H1 (cell line): ENCODE data around the gene ARMH4.

Source experiments
- BCL11A ChIP-seq, 2 experiments: IDR thresholded peaks; one replicate each; pipeline ENCODE4 v1.6.1; 2011; ENCODE audit warnings: low read depth in 2 of 2, low read length in 2 of 2, mild to moderate bottlenecking in 2 of 2
- CBX8 ChIP-seq: fragments of 300-800, 300-1000 bp; sonication (generic); IDR thresholded peaks from 2 replicates; pipeline ENCODE4 v1.7.1; 2016; ENCODE audit warnings: low read depth, low read length, borderline replicate concordance
- CEBPB ChIP-seq: IDR thresholded peaks from 2 replicates; pipeline ENCODE4 v1.6.1; 2012; ENCODE audit warnings: low read depth, low read length
- EZH2 ChIP-seq: fragments of 200-600 bp; sonication (generic); IDR thresholded peaks from 2 replicates; pipeline ENCODE4 v1.7.1; 2012; ENCODE audit warnings: low read depth, mild to moderate bottlenecking, moderate library complexity, low read length, inconsistent platforms; ENCODE audit not compliant: severe bottlenecking
- FOSL1 ChIP-seq: IDR thresholded peaks from 2 replicates; pipeline ENCODE4 v1.6.1; 2011; ENCODE audit warnings: mild to moderate bottlenecking, low read depth, low read length, moderate library complexity; ENCODE audit not compliant: insufficient read depth
- JUND ChIP-seq: IDR thresholded peaks from 2 replicates; pipeline ENCODE4 v1.6.1; 2011; ENCODE audit warnings: mild to moderate bottlenecking, improper control_type of control experiment, low read length
- KDM5A ChIP-seq: fragments of 200-600 bp; IDR thresholded peaks from 2 replicates; pipeline ENCODE4 v1.7.1; 2012; ENCODE audit warnings: mild to moderate bottlenecking, low read length, inconsistent platforms, mixed read lengths
- POLR2A ChIP-seq, 2 experiments: IDR thresholded peaks; 1 replicate in 1 of 2; 2 replicates in 1 of 2; pipeline ENCODE4 v1.6.1; 2011; ENCODE audit warnings: low read depth in 2 of 2, low read length in 2 of 2, mild to moderate bottlenecking in 2 of 2; ENCODE audit errors: control extremely low read depth in 1 of 2
- POLR2AphosphoS5 ChIP-seq: IDR thresholded peaks from 2 replicates; pipeline ENCODE4 v1.6.1; 2011; ENCODE audit warnings: low read depth, low read length
- RFX5 ChIP-seq: IDR thresholded peaks from 2 replicates; pipeline ENCODE4 v1.6.1; 2011; ENCODE audit warnings: low read depth, low read length, improper control_type of control experiment, borderline replicate concordance
- SIN3A ChIP-seq, 2 experiments: IDR thresholded peaks in 1 of 2; conservative IDR thresholded peaks in 1 of 2; 2 replicates each; pipeline ENCODE4 v1.6.1; 2011 to 2012; ENCODE audit warnings: low read length in 2 of 2, improper control_type of control experiment in 1 of 2, low read depth in 1 of 2, mild to moderate bottlenecking in 1 of 2
- SRF ChIP-seq: IDR thresholded peaks from 2 replicates; pipeline ENCODE4 v1.6.1; 2011; ENCODE audit warnings: mild to moderate bottlenecking, low read depth, low read length, moderate library complexity
- ZNF274 ChIP-seq: IDR thresholded peaks from 2 replicates; pipeline ENCODE4 v1.7.0; 2012; ENCODE audit warnings: low read length, borderline replicate concordance; ENCODE audit errors: extremely low read depth
- TF ChIP-seq, protein P1 (sequence below), 3 experiments: IDR thresholded peaks; 1 replicate in 2 of 3; 2 replicates in 1 of 3; pipeline versions ENCODE4 v1.5.1 to v1.6.1; 2011; ENCODE audit warnings: low read length in 3 of 3, mild to moderate bottlenecking in 3 of 3, inconsistent platforms in 2 of 3, low read depth in 1 of 3, moderate library complexity in 1 of 3; ENCODE audit not compliant: insufficient read depth in 1 of 3; ENCODE audit errors: control extremely low read depth in 1 of 3

DNA sequence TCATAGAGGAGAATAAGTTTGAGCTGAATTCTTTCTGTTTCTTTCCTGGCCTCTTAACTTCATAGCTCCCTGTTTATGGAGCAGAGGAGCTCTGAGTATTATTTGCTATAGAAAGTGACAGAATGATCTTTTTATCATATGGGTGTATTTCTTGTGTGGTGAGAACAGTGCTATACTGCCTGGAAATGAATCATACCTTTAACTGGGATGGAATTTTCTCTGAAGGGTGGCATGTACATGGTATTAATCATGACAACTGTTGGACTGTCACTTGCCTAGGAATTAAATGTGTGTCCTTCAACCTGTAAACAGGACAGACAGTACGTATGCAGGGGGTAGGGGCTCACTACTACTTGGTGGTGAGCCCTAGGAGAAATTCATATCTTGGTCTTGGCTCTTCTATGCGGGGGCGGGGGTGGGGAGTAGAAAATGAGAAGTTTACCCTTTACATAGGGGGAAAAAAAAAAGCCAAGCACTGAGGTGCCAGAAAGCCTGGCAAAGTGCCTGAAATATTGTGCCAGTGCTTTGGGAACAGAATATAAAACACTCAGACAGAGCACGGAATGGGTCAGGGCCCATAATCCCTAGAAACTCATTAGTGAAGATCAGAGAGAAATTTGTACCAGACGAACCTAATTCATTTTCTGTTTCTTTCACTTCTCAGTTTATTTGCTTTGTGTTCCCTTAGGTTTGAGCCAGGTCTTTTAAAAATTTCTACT is 33.8 kb downstream of the ARMH4 start:
- no peak for TF ChIP-seq POLR2A (IDR thresholded peaks at IDR 0.05; ENCODE audit: control extremely low read depth in 1 of 2, low read depth in 2 of 2, low read length in 2 of 2)
- TF ChIP-seq, protein P1, sequence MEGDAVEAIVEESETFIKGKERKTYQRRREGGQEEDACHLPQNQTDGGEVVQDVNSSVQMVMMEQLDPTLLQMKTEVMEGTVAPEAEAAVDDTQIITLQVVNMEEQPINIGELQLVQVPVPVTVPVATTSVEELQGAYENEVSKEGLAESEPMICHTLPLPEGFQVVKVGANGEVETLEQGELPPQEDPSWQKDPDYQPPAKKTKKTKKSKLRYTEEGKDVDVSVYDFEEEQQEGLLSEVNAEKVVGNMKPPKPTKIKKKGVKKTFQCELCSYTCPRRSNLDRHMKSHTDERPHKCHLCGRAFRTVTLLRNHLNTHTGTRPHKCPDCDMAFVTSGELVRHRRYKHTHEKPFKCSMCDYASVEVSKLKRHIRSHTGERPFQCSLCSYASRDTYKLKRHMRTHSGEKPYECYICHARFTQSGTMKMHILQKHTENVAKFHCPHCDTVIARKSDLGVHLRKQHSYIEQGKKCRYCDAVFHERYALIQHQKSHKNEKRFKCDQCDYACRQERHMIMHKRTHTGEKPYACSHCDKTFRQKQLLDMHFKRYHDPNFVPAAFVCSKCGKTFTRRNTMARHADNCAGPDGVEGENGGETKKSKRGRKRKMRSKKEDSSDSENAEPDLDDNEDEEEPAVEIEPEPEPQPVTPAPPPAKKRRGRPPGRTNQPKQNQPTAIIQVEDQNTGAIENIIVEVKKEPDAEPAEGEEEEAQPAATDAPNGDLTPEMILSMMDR (IDR thresholded peaks at IDR 0.05; ENCODE audit: control extremely low read depth in 1 of 3, insufficient read depth in 1 of 3, low read depth in 1 of 3, low read length in 3 of 3): no peak
- TF ChIP-seq CEBPB: no peak
- no peak for TF ChIP-seq EZH2
- no peak for TF ChIP-seq SIN3A (conservative IDR thresholded peaks at IDR 0.05 in 1 of 2, IDR thresholded peaks at IDR 0.05 in 1 of 2; ENCODE audit: low read depth in 1 of 2, low read length in 2 of 2)
- TF ChIP-seq BCL11A (IDR thresholded peaks at IDR 0.05; ENCODE audit: low read depth in 2 of 2, low read length in 2 of 2): no peak
- no peak for TF ChIP-seq KDM5A
- no peak for TF ChIP-seq POLR2AphosphoS5
- TF ChIP-seq SRF: no peak
- TF ChIP-seq CBX8: no peak
- TF ChIP-seq FOSL1: no peak
- TF ChIP-seq RFX5: no peak
- no peak for TF ChIP-seq JUND
- no peak for TF ChIP-seq ZNF274
